HG02973 (cell line): ENCODE results near the gene SNX19.
"Not testable (repeated sequence)": the region's sequence is repeated elsewhere in the genome, so short reads cannot be mapped to it uniquely, and the experiment has no call there.

Experiments used
- ATAC-seq: cut with Tn5 transposase; IDR thresholded peaks from one replicate; pipeline ENCODE4 v1.9.1; 2021; ENCODE audit warnings: moderate library complexity; ENCODE audit not compliant: unreplicated experiment

SNX19 gene

DNA sequence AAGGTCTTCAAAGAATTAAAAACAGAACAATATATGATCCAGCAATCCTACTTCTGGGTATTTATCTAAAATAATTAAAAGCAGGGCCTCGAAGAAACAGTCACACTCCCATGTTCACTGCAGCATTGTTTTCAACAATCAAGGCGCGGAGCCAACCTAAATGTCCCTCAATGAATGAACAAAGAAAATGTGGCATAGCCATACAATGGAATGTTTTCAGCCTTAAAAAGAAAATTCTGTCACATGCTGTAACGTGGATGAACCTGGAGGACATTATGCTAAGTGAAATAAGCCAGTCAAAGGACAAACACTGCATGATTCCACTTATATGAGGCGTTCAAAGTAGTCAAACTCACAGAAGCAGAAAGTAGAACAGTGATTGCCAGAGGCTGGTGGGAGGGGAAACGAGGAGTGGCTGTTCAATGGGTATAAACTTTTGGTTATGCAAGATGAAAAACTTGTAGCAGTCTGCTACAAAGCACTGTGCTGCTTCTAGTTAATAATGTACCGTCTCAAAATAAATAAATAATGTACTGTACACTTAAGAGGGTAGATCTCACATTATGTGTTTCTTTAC lies 41.2 kb downstream of the SNX19 start:
- ATAC-seq, result no peak

DNA sequence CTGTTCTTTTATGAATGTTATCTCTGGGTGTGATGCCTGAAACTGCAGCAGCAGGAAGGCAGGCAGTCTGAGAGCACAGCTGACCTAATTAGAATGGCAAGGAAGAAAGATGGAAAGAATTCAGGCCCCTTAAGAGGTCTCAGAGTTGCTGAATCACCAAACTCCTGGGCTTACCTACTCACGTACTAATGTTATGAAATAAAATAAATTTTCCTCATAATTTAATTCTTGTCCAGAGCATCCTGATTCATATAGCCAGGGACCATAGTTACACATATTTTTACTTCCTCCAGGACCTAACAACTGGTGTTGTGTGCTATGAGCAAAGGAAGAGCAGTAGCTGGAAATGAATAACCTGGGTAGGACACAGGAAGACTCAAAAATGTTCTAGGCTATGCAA lies 41.9 kb downstream of the SNX19 start:
- ATAC-seq, result no peak

DNA sequence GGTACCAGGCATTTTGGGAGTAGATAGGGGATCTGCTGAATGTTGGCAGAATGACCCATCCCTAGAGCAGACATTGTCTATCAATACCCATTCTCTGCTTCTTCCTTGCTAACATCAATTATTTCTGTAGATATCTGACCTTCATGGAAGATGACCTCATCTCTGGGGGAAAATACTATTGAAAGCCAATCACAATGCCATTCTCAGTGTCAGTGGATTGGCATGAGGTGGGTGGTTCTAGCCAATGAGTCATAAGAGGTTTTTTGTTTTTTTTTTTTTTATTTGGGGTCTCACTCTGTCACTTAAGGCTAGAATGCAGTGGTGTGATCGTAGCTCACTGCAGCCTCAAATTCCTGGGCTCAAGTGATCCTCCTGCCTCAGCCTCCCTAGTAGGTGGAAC lies 42.5 kb downstream of the SNX19 start:
- no peak for ATAC-seq

DNA sequence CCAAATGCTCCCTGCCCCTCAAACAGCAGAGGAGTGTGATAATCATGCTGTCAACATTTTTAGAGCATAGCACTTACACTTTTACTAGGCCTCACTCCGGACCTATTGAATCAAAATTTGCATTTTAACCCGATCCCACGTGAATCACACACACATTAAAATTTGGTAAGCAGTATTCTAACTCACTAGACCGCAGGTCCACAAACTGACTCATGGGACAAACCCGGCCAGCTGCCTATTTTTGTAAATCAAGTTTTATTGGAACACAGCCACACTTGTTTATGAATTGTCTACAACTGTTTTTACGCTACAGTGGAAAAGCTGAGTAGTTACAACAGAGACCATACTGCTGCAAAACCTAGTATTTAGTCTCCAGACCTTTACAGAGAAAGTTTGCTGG lies 43.3 kb downstream of the SNX19 start:
- no peak for ATAC-seq

DNA sequence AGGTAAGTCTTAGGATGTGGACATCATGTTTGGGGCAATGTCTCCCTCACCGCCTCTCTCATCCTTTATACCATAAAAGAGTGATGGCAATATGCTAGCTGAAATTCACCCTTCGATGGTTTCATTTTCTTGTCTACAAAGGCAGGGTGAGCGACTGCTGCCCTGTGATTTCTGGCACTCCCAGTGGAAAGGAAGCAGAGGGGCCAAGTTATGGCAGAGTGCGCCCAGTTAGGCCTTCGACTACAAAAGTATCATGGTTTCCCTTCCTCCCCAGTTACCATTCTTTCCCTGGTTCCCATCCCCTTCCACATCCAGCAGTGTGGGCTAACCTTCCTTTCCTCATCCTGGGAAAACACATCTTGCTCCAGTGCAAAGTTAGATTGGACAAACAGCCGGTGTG lies 43.8 kb downstream of the SNX19 start:
- no peak for ATAC-seq

DNA sequence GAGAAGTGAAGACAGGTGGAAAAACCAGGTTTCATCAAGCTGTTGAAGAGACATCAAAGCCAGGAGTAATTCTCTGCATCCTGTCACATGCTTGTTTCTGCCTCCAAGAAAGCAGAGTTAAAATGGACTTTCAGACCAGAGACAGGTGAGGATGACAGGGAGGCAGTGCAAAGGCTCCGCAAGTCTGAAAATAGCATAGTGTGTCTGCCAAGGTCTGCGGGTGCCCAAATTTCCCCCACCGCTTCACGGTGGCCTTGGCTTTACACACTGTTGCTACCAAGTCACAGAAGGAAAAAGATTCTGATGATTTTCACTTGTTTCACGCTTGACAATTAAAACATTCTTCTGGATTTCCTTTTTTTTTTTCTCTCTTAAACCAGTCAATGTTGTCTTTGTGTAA lies 44.2 kb downstream of the SNX19 start:
- ATAC-seq, result no peak

DNA sequence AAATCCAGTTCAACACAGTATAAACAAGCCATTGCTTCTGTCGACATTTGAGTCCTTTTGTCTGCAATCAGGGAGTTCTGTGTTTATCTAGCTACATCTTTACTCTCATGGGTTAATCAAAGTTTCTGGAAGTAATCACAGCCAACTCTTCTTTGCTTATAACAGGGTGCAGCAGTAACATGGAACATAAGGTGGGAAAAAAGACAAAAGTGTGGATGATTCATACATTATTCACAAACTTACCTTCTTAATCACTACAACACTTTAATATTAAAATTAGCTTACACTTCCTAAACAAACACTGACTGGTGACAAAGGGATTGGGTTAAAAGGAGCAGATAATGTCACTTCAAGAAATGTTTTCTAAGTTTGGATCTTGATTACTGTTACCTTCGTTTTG lies 44.7 kb downstream of the SNX19 start:
- ATAC-seq, result no peak

DNA sequence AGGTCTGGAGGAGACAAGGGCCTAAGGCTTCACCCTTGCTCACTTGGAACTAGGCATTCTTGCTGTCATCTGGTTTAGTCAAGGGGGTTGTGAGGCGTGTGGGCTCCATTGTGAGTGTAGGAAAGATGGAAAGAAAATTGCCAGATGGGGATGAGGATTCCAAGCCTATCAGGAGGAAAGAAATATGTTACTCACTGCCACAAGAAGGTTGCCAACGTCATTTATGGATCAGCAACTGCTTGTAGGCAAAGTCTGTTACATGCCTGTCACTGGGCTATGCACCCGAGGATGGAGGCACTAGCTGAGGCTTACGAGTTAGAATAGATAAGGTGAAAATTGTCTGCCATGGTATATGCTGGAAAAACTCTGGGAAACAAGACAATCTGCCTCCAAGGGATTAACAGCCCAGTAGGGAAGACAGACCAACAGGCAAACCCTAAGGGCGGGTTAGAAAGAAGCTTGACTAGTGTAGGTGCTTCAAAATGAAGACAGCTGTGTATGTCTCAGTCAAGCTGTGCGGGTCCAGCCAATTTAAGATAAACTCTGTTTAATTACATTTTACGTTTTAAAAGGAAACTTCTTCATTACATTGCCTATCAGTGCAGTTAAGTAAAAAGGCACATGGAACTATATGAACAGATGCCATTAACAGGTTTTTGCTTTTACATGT lies 47.4 kb downstream of the SNX19 start:
- ATAC-seq, result no peak

DNA sequence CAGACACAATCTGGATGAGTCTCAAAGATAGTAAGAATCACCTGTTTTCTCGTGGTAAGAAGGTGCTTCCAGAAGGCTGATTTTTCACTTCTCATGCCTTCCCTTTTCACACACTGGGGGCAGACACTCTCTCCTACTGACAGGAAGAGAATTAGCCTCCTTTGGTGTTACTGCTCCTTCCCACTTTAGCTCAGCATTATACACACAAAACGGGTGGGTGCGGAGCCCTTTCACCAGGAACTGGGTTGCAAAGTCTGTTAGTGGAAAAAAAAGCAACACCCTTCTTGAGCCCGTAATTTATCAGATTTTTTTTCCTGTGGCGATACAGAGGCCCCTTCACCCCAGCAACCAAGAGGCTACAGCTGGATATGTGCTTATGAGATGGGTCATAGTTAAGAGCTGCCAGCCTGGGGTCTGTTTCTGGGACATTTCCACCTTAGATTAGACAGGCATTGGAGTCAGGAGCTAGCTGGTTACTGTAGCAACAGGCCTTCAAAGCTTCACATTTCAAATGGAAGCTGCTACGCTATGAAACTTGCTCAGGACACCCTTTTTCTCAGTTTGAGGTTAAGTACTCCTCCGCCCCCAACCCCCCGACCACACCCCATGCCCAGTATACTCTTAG lies 48.1 kb downstream of the SNX19 start:
- no peak for ATAC-seq

DNA sequence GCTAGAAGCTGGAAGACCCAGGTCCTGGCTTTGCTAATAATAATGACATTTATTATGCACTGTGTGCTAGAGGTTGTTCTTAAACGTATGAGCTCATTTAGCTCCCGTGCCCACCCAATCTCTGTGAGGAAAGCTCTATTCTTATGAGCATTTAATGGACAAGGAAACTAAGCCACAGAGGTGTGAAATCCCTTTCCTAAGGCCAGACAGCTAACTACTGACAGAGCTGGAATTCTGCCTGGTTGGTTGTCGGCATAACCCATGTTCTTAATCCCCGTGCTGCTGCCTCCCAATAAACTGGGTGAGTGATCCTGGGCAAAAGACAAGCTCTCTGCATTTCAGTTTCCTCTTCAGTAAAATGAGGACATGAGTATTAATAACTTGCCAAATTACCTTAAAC lies 49.4 kb downstream of the SNX19 start:
- ATAC-seq, result no peak

DNA sequence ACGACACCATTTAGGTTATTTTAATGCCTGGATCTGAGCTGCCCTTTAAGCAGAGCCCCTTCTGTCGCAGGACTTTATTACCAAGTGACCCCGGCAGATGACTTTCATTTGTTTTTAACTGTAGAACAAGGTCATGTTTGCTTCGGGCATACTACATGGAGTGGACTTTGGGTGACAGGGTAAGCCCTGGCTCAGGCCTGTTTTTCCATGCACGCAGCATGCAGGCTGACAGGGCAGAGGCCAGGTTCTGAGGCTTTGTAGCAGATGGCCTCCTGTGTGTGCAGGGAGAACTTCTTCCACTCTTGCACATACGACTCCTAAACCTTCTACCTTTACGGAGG lies 50.5 kb downstream of the SNX19 start:
- ATAC-seq, result no peak

DNA sequence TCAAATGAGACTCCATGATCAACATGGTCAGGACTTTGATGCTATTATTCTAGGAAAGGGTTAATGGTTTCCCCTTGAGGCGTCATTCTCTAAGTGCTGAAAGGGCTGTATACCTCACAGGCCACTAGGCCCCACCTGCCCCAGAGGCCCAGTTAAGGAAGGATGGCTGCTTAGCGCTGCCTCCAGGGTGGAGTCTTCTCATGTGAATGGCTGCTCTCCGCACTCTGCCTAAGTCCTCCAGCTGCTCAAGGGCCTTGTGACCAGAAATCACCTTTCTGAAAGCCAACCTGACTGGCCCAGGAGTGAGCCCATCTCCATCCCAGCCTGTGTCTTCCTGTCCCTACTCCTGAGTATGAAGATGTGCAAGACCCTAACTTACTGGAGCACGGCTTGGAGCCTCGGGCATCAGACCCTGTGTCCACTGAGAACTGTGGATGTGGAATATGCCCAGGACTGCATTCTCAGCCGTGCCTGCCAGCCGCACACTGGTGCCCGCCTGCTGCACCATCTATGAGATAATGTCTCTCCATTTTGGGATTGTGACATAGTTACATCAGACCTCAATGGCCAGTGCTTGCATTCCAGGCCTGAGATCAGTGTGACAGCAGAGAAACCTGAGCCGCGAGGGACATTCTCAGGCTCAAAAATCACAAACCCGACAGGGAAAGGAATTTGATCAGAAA lies 51.0 kb downstream of the SNX19 start:
- ATAC-seq, result no peak

DNA sequence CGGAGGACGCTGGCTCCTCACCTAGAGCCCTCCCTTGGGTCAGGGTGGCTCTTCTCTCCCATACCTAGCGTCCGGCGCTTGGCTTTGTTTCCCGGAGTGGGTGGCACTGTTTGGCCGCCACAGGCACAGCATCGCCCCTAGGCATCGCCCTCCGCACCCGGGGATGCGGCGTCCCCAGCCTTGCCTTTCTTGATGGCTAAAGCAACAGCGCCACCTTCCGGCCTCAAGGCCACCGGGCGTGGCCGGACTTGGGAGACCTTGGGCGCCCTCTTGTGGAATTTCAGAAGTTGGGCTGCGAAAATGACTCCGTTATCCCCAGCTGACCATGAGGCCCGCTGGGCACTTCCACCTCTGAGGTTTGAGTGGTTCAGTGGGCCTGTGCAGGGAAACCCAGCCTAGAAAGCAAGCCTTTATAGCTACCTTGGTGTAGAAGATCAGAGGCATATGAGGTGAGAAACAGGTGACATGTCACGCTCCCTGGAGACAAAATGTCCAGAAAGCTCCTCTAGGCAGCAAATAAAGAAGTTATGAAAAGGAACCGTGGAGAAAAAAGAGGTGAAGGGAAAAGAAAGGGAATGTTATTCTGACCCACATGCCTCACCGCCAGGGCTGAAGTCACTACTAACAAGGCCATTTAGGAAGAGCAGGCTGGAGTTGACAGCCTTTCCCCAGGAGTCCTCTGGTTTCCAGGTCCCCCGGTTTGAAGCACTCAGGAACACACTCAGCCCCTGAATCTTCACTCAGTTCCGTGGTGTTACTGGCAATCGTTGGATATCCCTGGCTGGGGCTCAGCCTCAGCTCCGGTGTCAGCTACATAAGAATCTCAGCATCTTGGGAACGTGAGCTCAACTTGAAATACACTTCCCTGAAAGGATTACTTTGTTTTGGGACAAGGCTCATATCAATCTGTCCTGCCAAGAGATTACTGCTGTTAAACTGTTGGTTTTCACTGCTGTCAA lies 54.1 kb downstream of the SNX19 start:
- ATAC-seq, result peak; percentile 68

DNA sequence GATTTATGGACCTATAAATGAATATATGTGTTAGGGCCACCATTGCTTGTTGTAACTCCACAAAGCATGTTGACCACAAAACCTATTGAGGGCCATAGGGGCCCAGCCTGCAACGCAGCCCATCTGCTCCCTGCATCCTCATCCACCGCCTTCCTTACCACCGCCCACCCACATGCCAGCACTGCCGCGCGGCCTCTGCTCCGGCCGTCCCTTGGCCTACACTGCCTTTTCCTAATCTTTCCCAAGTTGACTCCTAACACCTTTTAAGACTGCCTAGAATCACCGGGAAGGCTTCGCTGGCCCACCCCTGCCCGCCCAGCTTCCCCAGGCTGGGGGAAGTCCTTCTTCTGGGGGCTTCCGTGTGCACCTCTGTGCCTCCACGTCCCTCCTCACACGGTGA lies 55.0 kb downstream of the SNX19 start:
- no peak for ATAC-seq

DNA sequence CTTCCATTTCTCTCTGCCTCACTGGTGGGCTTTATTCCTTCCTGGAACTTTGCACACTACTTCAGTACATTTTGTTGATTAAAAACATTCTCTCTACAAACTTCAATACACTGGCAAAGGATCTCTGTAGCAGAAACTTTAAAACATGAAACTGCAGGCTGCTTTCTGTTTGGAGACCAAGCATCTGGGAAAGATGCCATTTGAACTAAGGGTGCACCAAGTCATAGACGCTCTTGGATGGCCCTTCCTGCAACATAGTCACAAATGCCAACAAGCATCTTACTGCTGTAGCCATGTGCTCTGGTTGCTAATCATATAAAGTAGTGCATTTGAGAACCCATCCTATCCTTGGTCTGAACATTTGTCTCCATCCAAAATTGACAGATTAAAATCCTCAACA lies 56.4 kb downstream of the SNX19 start:
- no peak for ATAC-seq

DNA sequence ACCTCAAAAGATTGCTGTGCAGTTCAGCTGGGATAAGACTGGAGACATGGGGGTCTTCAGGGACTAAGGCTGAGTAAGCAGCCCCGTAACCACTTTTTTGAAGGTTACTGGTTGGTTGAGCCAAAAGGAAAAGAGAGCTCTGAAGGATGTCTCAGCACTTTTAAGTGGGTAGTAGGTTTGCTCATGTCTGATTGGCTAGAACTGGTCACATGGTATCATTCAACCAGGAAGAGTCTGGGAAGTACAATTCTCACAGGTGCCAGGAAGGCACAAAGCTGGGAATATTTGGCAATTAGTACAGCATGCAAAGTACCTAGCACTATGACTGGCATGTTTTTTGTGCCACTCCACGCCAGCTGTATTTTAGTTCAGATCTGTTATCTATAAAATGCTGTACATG lies 58.1 kb downstream of the SNX19 start:
- ATAC-seq, result no peak

DNA sequence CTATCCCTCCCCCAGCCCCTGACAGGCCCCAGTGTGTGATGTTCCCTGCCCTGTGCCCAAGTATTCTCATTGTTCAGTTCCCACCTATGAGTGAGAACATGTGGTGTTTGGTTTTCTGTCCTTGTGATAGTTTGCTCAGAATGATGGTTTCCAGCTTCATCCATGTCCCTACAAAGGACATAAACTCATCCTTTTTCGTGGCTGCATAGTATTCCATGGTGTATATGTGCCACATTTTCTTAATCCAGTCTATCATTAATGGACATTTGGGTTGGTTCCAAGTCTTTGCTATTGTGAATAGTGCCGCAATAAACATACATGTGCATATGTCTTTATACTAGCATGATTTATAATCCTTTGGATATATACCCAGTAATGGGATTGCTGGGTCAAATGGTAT lies 60.6 kb downstream of the SNX19 start:
- ATAC-seq, result not testable (repeated sequence)

DNA sequence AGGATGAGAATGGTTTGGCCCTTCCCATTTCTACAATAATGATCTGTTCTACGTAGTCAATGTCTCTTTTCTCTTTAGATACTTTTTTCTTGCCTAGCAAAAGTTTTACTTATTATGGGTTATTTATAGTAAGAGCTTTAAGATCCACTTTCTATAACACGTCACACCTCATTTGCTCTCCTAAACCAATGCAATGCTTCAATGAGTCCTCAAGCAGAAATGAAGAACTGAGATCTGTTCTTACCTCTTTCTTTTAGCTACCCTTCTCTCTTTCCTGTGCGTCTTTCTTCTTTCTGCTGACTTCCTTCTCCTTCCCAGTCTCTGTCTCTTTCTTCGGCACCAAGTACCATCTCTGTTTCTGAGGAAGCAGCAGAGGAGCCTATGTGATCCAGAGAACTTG lies 61.8 kb downstream of the SNX19 start:
- no peak for ATAC-seq

DNA sequence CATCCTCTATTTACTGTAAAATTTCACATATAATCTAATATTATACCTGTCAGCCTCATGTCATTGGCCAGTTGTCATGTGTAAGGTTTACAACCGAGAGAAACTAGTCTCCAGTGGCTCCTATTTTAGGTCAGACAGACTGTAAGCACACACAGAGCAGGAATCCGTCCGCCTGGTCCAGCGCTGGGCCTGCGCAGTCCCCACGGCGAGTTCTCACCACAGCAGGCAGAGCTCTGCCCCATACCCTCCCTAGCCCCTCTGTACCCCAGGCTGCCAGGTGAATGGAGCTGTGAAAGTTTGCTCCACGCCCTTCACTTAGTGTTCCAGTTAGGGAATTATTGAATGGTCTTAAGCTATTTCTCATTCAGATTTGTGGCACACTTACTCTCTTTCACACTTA lies 63.7 kb downstream of the SNX19 start:
- ATAC-seq, result no peak

DNA sequence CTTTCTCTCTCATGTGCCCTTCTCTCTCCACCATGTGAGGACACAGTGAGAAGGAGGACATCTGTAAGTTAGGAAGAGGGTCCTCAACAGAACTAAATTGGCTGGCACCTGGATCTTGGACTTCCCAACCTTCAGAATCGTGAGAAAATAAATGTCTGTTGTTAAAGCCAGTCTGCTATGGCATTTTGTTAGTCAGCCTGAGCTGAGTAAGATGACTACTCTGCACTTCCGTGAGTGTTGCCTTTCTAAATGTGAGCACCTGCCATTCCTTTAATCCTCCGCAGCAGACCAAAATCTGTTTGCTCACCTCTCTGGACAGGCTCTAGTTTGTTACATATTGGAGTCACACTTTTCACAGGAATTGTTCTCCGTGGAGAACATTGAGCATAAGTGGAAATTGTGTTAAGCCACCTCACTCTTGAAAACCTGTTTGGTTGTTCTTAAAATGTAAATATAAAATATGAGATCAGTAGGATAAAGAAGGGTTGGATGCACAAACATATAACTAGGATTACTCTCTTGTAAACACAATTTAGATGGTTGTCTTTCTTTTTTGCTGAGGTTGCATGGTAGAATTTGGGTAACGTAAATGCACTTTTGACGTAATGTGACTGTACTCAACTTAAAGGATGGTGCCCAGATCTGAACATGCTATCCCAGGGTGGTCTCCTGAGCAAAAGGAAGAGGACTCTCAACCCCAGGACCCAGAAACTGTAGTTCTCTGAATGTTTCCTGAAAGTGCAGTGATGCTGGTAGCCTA lies 65.9 kb downstream of the SNX19 start:
- no peak for ATAC-seq

DNA sequence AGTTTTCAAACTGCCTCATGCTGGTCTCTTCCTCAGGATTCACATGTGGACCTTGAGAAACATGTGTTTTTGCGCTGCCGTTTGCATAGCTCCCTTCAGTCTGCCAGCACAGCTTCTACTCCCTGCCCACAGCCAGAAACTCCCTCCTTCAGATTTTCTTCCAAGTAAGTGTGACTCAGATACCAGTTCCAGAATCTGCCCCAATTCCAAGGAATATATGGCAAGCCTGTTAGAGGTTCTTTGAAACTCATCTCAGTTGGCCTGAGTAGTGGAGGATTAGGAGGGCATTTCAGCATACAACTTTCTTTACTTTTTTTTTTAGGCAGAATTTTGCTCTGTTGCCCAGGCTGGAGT lies 67.1 kb downstream of the SNX19 start:
- ATAC-seq, result no peak
